Hepatocyte (in vitro differentiated cells): ENCODE results near the gene KCNQ1. TPM values are rescaled to one million over a fixed set of nuclear protein-coding genes. Genes with fewer than 3 reads are reported as not detected.

Source experiments
- DNase-seq: peaks from one replicate; pipeline ENCODE4 v3.0.0-alpha.2; 2016; ENCODE audit warnings: low spot score
- H2AFZ ChIP-seq: fragments of 200-600 bp; sonication (generic); 2 replicates; pipeline ENCODE4 v1.6.0; 2016; ENCODE audit warnings: antibody characterized with exemption, mild to moderate bottlenecking
- H3K27ac ChIP-seq: fragments of 200-600 bp; sonication (generic); 2 replicates; pipeline ENCODE4 v1.5.1; 2016; ENCODE audit warnings: mild to moderate bottlenecking
- H3K27me3 ChIP-seq: fragments of 200-600 bp; sonication (generic); 2 replicates; pipeline ENCODE4 v1.6.1; 2016
- H3K36me3 ChIP-seq: fragments of 200-600 bp; sonication (generic); replicated peaks from 2 replicates; pipeline ENCODE4 v1.5.1; 2016; ENCODE audit warnings: low read depth; ENCODE audit not compliant: insufficient read depth
- H3K4me1 ChIP-seq: fragments of 200-600 bp; sonication (generic); 2 replicates; pipeline ENCODE4 v1.5.1; 2016; ENCODE audit warnings: mild to moderate bottlenecking, moderate library complexity; ENCODE audit not compliant: insufficient read depth
- H3K4me2 ChIP-seq: fragments of 200-600 bp; sonication (generic); 2 replicates; pipeline ENCODE4 v1.6.0; 2016
- H3K4me3 ChIP-seq: fragments of 200-600 bp; sonication (generic); 2 replicates; pipeline ENCODE4 v1.5.1; 2016; ENCODE audit warnings: mild to moderate bottlenecking
- H3K79me2 ChIP-seq: fragments of 200-600 bp; sonication (generic); 2 replicates; pipeline ENCODE4 v1.6.0; 2017; ENCODE audit warnings: mild to moderate bottlenecking
- H3K9me2 ChIP-seq: fragments of 200-600 bp; sonication (generic); replicated peaks from 2 replicates; pipeline ENCODE4 v1.6.0; 2017; ENCODE audit warnings: mild to moderate bottlenecking; ENCODE audit not compliant: insufficient read depth
- H3K9me3 ChIP-seq: fragments of 200-600 bp; sonication (generic); 2 replicates; pipeline ENCODE4 v1.5.1; 2016; ENCODE audit warnings: low read depth, mild to moderate bottlenecking
- H4K20me1 ChIP-seq: fragments of 200-600 bp; sonication (generic); 2 replicates; pipeline ENCODE4 v1.6.0; 2016; ENCODE audit warnings: mild to moderate bottlenecking; ENCODE audit not compliant: insufficient read depth, poor library complexity, severe bottlenecking
- CTCF ChIP-seq: fragments of 200-600 bp; sonication (generic); IDR thresholded peaks from 2 replicates; pipeline ENCODE4 v1.5.1; 2016; ENCODE audit warnings: antibody characterized with exemption, mild to moderate bottlenecking; ENCODE audit not compliant: poor library complexity
- EZH2 ChIP-seq: fragments of 200-600 bp; sonication (generic); IDR thresholded peaks from 2 replicates; pipeline ENCODE4 v1.6.1; 2016; ENCODE audit warnings: antibody characterized with exemption, mild to moderate bottlenecking, borderline replicate concordance
- EZH2phosphoT487 ChIP-seq: fragments of 200-600 bp; sonication (generic); IDR thresholded peaks from one replicate; pipeline ENCODE4 v1.6.1; 2018; ENCODE audit warnings: antibody characterized with exemption, mild to moderate bottlenecking, low read depth, moderate library complexity; ENCODE audit not compliant: unreplicated experiment, severe bottlenecking
- WGBS: methylation state at CpG from one replicate; pipeline ENCODE4 v1.1.6; 2016; ENCODE audit warnings: low lambda C conversion rate; ENCODE audit errors: missing lambda C conversion rate; 5-methylcytosine and 5-hydroxymethylcytosine counted together
- polyA plus RNA-seq: library from polyadenylated mRNA; unstranded; fragments of >200 nt; fragmentation: Nextera tagmentation; extraction: Ambion mirVana; gene quantifications from 2 replicates; pipeline ENCODE4 v1.2.1, GENCODE V29; 2016
- total RNA-seq: library from RNA; depleted of rRNA; stranded (reverse); fragments of >200 nt; gene quantifications from 2 replicates; pipeline ENCODE4 v1.2.3, GENCODE V29; 2014

KCNQ1 gene
- total and polyA plus RNA-seq, 2 experiments from 2014 or later, result 1.8 to 6.4 TPM

DNA sequence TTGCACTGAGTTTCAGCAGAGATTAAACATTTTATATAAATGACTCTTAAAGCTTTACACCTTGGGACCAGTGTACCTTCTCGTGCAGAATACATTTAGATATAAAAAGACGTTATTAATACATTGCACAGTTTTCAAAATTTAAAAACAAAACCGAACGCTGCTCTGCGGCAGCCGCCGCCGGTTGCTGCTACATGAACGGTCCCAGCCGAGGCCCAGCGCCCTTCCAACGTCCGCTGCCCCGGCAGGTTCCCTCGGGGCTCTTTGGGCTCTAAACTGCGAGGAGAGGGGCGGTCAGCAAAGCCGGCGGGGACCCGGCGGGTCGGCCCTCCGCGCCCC lies 438.8 kb downstream of the KCNQ1 start:
- peak overlapping the region; percentile 94 for H3K27ac ChIP-seq
- 5% methylated on average over 24 of the region's 24 CpGs for WGBS
- H3K4me2 ChIP-seq, result peak overlapping the region; percentile 95
- peak overlapping the region; percentile 95 for H3K4me3 ChIP-seq
- H3K36me3 ChIP-seq, result peaks cover 3% of the 10 kb centered on the region
- peaks cover 20% of the 10 kb centered on the region for H3K4me1 ChIP-seq
- H3K9me3 ChIP-seq, result no peaks in the 10 kb centered on the region
- H4K20me1 ChIP-seq, result peaks cover 25% of the 10 kb centered on the region
- no peaks in the 10 kb centered on the region for H3K27me3 ChIP-seq
- TF ChIP-seq EZH2phosphoT487, result no peak
- TF ChIP-seq CTCF, result no peak
- no peak for TF ChIP-seq EZH2
- peaks cover 31% of the 10 kb centered on the region for H3K79me2 ChIP-seq
- no peaks in the 10 kb centered on the region for H3K9me2 ChIP-seq
- H2AFZ ChIP-seq, result no peak overlapping the region
- DNase-seq, result no peak

DNA sequence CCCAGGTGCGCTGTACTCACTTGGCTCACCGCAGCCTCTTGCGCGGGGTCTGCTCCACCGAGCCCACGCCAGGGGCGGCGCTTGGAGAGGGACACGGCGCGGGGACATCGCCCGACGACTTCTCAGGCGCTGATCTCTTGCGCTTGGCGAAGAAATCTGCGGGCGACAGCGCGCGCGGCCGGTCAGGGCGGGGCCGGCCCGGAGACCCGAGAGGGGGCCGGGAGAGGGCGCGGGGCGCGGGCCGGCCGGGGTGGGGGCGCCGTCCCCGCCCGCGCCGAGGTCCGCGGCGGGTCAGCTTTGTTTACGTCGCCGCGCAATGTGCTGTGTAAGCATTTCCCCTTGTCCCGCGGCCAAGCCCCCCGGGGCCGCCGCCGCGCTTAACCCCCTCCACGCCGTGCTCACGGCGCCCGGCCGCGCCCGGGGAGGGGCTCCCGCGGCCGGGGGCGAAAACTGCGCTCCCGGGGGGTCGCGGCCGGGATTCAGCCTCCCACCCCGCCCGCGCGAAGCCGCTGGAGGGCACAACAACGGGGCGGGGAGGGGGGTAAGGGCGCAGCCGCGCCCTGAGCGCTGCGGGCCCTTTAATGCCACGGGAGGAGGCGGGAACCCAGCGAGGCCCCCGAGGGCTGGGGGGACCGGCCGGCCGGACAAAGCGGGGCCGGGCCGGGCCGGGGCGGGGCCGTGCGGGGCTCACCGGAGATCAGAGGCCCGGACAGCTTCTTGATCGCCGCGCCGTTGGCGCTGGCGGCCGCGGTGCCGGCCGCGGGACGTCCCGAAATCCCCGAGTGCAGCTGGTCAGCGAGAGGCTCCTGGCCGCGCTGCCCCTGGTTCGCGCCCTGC lies 439.4 kb downstream of the KCNQ1 start:
- TF ChIP-seq EZH2 (no peak), CTCF (no peak), EZH2phosphoT487 (no peak)
- no peaks in the 10 kb centered on the region for H3K27me3 ChIP-seq

GRCh38 chr11:2885017-2885677 lies 440.3 kb downstream of the KCNQ1 start:
- TF ChIP-seq CTCF, result peak; percentile 46
- no peak for TF ChIP-seq EZH2
- peak overlapping the region; percentile 92 for H3K27ac ChIP-seq
- no peaks in the 10 kb centered on the region for H3K9me2 ChIP-seq
- 2% methylated on average over 52 of the region's 80 CpGs for WGBS
- H3K4me2 ChIP-seq, result peak overlapping the region; percentile 92
- no peaks in the 10 kb centered on the region for H3K27me3 ChIP-seq
- H3K9me3 ChIP-seq, result no peaks in the 10 kb centered on the region
- DNase-seq, result peak; percentile 87
- H4K20me1 ChIP-seq, result peaks cover 25% of the 10 kb centered on the region
- H3K4me3 ChIP-seq, result peak overlapping the region; percentile 96
- peaks cover 20% of the 10 kb centered on the region for H3K4me1 ChIP-seq
- peaks cover 31% of the 10 kb centered on the region for H3K79me2 ChIP-seq
- peak overlapping the region; percentile 40 for H2AFZ ChIP-seq
- H3K36me3 ChIP-seq, result no peaks in the 10 kb centered on the region

More for the DNA sequence above, 439.4 kb downstream of the KCNQ1 start:
- H3K36me3 ChIP-seq, result peaks cover 3% of the 10 kb centered on the region
- no peaks in the 10 kb centered on the region for H3K9me3 ChIP-seq
- H3K79me2 ChIP-seq, result peaks cover 31% of the 10 kb centered on the region
- peak; percentile 58 for DNase-seq
- peak overlapping the region; percentile 95 for H3K4me3 ChIP-seq
- H3K27ac ChIP-seq, result peak overlapping the region; percentile 94
- peaks cover 25% of the 10 kb centered on the region for H4K20me1 ChIP-seq
- WGBS, result 2% methylated on average over 15 of the region's 119 CpGs
- H2AFZ ChIP-seq, result no peak overlapping the region
- H3K4me2 ChIP-seq, result peak overlapping the region; percentile 95
- no peaks in the 10 kb centered on the region for H3K9me2 ChIP-seq
- peaks cover 20% of the 10 kb centered on the region for H3K4me1 ChIP-seq
